Progenitor cell of endocrine pancreas (in vitro differentiated cells): Measurements from ENCODE around the gene MUCL1. TPM values are rescaled to one million over a fixed set of nuclear protein-coding genes. Genes with fewer than 3 reads are reported as not detected.

Source experiments
- DNase-seq: peaks from one replicate; pipeline ENCODE4 v3.0.0; 2021; ENCODE audit warnings: low spot score; ENCODE audit not compliant: unreplicated experiment
- H3K27ac Mint-ChIP-seq: 2 replicates; pipeline ENCODE4 v1.8.0; 2021; ENCODE audit warnings: mild to moderate bottlenecking, moderate library complexity, mixed read lengths
- H3K27me3 Mint-ChIP-seq: 2 replicates; pipeline ENCODE4 v1.8.0; 2021; ENCODE audit warnings: mixed read lengths
- H3K36me3 Mint-ChIP-seq: 2 replicates; pipeline ENCODE4 v1.8.0; 2022; ENCODE audit warnings: mixed read lengths; ENCODE audit not compliant: insufficient read depth
- H3K4me1 Mint-ChIP-seq: 2 replicates; pipeline ENCODE4 v1.8.0; 2021; ENCODE audit warnings: low read depth, mixed read lengths
- H3K4me3 Mint-ChIP-seq: 2 replicates; pipeline ENCODE4 v1.8.0; 2021; ENCODE audit warnings: low read depth, mild to moderate bottlenecking, moderate library complexity, mixed read lengths
- H3K9me3 Mint-ChIP-seq: 2 replicates; pipeline ENCODE4 v1.8.0; 2021; ENCODE audit warnings: low read depth, mixed read lengths
- total RNA-seq: library from RNA; stranded (reverse); gene quantifications from 2 replicates; pipeline ENCODE4 v1.2.1, GENCODE V29; 2021
- TF ChIP-seq, protein P1 (sequence below): fragments of 200-600 bp; sonication (generic); IDR thresholded peaks from one replicate; pipeline ENCODE4 v1.5.0; 2021; ENCODE audit warnings: antibody characterized with exemption, mild to moderate bottlenecking; ENCODE audit not compliant: unreplicated experiment

Gene MUCL1
- total RNA-seq, 1 donor from 2014 or later = not detected

DNA sequence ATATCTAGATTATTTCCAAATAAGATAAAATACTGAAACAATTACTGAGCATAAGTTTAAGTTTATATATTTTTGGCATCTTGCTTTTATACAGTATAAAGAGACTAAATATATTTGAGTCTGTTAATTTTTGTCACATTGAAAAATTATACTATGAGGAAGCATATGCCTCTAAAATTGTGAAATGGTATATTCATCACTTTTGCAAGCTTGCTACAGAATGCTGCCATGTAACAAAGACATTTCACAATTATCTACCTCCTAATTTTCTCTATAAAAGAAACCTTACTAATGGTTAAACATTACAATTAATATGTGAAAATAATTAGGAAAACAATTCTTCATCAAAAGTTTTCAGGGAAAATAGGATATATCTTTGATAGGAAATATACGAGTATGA, 22.7 kb upstream of the MUCL1 start:
- no peak overlapping the region for H3K27ac Mint-ChIP-seq
- DNase-seq = no peak
- peaks cover 3% of the 10 kb centered on the region for H3K9me3 Mint-ChIP-seq
- no peaks in the 10 kb centered on the region for H3K27me3 Mint-ChIP-seq
- no peak overlapping the region for H3K4me3 Mint-ChIP-seq
- TF ChIP-seq, protein P1, sequence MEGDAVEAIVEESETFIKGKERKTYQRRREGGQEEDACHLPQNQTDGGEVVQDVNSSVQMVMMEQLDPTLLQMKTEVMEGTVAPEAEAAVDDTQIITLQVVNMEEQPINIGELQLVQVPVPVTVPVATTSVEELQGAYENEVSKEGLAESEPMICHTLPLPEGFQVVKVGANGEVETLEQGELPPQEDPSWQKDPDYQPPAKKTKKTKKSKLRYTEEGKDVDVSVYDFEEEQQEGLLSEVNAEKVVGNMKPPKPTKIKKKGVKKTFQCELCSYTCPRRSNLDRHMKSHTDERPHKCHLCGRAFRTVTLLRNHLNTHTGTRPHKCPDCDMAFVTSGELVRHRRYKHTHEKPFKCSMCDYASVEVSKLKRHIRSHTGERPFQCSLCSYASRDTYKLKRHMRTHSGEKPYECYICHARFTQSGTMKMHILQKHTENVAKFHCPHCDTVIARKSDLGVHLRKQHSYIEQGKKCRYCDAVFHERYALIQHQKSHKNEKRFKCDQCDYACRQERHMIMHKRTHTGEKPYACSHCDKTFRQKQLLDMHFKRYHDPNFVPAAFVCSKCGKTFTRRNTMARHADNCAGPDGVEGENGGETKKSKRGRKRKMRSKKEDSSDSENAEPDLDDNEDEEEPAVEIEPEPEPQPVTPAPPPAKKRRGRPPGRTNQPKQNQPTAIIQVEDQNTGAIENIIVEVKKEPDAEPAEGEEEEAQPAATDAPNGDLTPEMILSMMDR = no peak
- no peaks in the 10 kb centered on the region for H3K36me3 Mint-ChIP-seq
- no peaks in the 10 kb centered on the region for H3K4me1 Mint-ChIP-seq

DNA sequence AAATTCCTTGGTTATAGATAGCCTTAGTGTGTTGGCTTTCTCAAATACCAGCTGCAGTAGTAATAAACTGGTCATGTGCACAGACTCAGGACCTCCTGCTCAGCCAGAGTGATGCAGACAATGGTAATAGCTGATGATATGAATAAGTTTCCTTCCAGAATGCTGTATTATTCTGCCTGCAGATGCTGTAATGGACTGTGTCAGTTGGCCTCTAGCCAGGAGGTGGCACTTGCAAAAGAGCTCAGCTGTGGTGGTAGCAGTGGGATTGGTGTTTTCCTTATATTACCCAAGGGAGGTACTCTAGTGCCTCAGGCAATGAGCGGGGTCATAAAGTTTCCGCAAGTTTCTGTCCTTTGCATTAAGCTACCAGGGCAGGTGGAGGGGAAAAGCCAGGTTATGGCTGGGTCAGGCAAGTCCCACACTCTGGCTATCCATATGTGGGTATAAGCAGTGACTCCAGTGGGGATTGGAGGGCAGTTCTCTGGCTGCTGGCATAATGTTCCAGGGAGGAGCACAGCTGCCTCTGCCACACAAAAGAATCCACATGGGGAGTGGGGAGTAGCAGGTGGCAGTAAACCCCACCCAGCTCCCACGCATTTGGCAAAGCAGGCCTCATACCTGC, 14.0 kb upstream of the MUCL1 start:
- TF ChIP-seq, protein P1 = no peak
- Mint-ChIP-seq H3K27me3 (peaks cover 2% of the 10 kb centered on the region), H3K36me3 (peaks cover 1% of the 10 kb centered on the region), H3K27ac (no peak overlapping the region), H3K4me1 (no peaks in the 10 kb centered on the region), H3K9me3 (peaks cover 9% of the 10 kb centered on the region), H3K4me3 (no peak overlapping the region)
- no peak for DNase-seq

DNA sequence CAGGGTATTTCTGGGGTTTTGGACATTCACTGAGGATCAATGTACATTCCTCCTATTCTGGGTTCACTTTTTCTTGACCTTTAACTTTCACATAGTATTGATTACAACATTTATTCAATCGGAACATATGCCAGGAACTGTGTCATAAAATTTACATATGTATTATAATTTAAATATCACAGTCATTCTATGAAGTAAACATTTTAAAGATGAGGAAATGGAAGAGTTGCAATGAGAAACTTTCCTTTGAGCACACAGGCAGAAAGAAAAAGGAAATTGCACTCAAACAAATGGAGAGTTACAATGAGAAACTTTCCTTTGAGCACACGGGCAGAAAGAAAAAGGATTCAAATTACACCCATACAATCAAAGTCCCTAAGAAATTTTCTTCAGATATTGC, 3.1 kb downstream of the MUCL1 start:
- Mint-ChIP-seq H3K9me3 (no peaks in the 10 kb centered on the region), H3K27me3 (peaks cover 8% of the 10 kb centered on the region), H3K36me3 (no peaks in the 10 kb centered on the region), H3K27ac (no peak overlapping the region), H3K4me1 (peaks cover 6% of the 10 kb centered on the region), H3K4me3 (no peak overlapping the region)
- DNase-seq = no peak
- TF ChIP-seq, protein P1 = no peak

DNA sequence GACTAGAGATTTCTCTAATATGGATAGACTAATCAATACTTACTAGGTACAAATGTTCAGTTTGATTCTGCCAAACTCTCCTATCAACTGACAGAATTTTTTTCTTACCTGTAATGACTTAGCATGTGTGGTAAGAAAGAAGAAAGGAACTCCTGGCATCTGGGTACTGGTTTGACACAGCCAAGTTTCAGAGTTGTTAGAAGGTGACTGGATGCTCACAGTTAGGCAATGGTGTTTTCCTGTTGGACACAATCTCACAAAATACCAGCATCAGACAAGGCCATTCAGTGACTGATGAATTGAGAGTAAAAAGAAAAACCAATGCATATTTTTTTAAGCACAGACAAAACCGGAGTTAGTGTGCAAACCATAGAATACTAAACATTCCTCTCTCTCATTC, 4.2 kb downstream of the MUCL1 start:
- no peak overlapping the region for H3K27ac Mint-ChIP-seq
- no peaks in the 10 kb centered on the region for H3K9me3 Mint-ChIP-seq
- TF ChIP-seq, protein P1 = no peak

DNA sequence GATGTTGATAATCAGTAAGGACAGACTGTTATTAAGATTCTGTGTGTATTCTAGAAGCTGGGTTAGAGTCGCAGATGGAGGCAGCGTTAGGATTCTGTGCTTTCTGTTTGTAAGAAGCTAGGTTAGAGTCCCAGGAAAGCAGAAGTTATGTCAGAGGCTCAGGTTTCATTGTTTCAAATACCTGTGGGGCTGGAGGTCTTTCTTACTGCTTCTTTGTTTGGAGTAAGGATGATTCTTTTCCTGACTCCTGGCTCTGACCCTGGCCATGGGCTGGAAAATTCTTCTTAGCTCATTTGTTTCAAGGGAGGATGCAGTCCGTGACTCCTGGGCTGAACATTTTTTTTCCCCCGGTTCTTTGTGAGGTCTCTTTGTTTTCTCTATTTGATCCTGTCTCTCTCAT, 5.2 kb downstream of the MUCL1 start:
- TF ChIP-seq, protein P1 = no peak
- Mint-ChIP-seq H3K36me3 (no peaks in the 10 kb centered on the region), H3K4me3 (no peak overlapping the region), H3K4me1 (peaks cover 6% of the 10 kb centered on the region), H3K27me3 (peaks cover 8% of the 10 kb centered on the region), H3K9me3 (no peaks in the 10 kb centered on the region), H3K27ac (no peak overlapping the region)
- no peak for DNase-seq

More for the DNA sequence above, 4.2 kb downstream of the MUCL1 start:
- no peak overlapping the region for H3K4me3 Mint-ChIP-seq
- H3K27me3 Mint-ChIP-seq = peaks cover 8% of the 10 kb centered on the region
- H3K4me1 Mint-ChIP-seq = peaks cover 6% of the 10 kb centered on the region
- no peak for DNase-seq
- no peaks in the 10 kb centered on the region for H3K36me3 Mint-ChIP-seq
